CD4-positive, alpha-beta T cell treated with Interleukin-17A for 1 hour (primary cell): Measurements from ENCODE around the gene TMEM223.
"Not testable (repeated sequence)": the region's sequence is repeated elsewhere in the genome, so short reads cannot be mapped to it uniquely, and the experiment has no call there.

Experiments
- DNase-seq: peaks from one replicate; pipeline ENCODE4 v3.0.0-alpha.2; 2020

The TMEM223 gene

DNA sequence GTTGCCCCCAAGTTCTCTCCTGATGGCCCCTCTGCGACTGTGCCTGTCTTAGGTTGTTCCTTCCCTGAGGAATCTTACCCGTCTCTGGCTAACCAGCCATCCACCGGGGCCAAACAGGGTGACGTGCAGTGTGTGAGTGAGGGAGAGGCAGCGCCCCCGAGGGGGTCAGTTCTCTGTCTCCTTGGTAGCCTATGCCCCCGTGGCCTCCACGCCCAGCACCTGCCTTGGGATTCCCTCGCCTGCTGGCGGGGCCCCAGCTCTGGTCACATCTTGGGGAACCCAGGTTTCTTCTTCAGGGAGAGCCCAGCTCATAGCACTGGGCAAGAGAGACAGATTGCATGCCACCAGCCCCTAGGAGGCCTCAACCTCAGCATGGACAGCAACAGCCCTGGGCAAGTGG is 7.7 kb upstream of the TMEM223 start:
- no peak for DNase-seq

DNA sequence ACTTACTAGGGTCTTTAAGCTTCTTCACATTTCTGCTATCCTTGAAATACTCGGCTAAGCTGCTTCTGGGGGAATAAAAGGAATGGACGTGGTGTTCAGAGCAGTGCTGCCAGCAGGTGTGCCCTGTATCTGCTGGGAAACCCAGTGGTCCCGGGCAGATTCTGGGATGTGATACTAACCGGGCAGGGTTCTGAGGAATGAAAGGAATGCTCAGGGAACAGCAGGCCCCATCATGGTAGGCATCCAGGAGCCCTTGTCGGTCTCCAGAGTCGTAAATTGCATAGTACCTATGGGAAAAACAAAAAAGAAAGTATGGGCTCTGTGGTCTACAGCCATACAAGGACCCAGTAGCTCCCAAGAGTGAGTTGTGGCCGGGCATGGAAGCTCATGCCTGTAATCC is 4.5 kb upstream of the TMEM223 start:
- no peak for DNase-seq

DNA sequence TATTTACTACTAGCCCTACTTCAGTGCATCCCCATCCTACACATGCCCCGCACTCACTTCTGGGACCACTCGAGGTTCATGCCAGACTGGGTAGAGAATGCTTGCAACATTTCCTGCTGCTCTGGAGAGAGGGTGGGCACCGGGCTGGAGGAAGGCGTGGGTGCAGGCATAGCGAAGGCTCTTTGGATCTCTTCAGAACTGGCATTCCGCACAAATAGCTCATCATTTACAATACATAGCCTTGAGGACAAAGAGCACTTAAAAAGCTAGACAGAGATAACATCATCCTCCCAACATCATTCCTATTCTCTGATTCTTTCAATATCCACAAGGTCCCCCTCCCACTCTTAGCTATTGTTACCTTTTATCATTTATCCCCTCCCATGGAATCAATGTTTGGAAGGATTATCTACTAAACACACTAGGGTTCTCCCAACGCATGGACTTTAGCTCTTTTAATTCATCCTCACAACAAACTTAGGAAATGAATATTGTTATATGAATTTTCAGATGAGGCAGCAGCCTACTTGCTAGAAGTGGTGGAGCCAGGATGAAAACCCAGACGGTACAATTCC is 2.5 kb upstream of the TMEM223 start:
- DNase-seq: no peak

DNA sequence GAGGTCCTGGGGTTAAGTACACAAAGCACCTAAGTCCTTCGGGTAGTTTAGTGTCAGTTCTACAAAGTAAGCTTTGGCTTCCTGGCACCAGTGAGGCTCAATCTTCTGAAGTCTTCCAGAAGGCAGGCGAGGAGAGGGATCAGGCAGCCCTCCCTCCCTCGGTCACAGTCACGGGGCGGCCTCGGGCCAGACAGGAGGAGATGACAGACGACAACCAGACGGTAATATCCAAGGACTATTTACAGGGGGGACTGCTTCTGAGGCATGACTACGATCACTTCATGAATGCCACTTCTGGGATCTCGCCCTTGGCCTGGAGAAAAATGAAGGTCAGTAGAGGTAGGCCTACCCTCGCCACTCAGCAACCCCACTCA is 383 bp upstream of the TMEM223 start:
- DNase-seq: no peak

DNA sequence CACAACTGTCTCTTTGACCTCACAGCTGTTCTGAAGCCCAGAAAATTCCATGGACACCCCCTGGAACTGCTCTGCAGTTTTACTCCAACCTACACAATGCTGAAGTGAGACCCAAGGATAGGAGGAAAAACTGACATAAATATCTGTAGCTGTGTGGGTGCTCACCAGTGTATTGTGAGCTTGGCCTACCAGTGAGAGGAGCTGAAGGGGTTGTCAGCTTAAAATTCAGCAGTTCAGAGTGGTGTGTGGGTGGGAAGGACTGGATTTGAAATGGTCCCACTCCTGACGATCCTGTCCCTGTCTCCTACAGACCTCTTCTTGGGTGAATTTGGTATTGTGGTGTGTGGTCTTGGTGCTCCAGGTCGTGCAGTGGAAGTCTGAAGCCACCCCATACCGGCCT is 2.2 kb downstream of the TMEM223 start:
- no peak for DNase-seq

DNA sequence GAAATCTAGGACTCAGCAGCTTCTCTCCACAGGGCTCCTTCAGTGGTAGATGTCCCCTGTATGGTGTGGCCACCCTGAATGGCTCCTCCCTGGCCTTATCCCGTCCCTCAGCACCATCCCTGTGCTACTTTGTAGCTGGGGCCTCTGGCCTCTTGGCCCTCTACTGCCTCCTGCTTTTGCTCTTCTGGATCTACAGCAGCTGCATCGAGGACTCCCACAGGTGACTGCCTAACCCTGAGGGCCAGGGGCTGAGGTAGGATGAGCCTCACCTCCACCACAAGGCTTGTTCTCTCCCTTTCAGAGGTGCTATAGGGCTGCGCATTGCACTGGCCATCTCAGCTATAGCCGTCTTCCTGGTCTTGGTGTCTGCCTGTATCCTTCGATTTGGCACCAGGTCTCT is 2.8 kb downstream of the TMEM223 start:
- no peak for DNase-seq

DNA sequence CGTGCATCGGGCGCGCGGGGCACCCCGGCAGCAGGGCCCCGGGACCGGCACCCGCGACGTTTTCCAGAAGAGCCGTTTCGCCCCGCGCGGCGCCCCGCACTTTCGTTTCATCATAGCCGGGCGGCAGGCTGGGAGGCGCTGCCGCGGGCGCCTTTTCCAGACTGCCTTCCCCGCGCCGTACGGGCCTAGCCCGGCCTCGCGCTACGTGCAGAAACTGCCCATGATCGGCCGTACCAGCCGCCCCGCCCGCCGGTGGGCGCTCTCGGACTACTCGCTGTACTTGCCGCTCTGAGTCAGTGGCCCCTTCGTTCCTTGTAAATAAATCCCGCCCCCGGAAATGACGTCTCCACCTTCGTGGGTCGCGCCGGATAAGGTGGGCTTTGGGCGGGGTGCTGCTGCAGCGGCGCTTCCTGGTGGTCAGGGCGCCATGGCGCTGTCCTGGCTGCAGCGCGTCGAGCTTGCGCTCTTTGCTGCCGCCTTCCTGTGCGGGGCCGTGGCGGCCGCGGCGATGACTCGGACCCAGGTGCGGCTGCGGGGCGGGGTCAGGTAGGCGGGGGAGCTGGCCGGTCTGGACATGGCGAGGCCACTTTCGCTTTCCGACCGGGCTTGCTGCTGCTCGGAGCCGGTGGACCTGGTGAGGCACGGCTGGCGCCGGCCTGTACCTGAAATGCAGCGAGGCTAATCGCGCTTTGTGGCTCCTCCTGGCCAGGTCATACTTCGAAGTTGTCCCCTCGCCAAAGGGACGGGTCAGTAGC is 4.6 kb downstream of the TMEM223 start, which contains the start of gene TMEM179B:
TMEM179B (plus strand) TSS at position 398 of the 755 bp plus-strand sequence; CDS start at position 428, 30 bp downstream.
- peak; percentile 98 for DNase-seq

DNA sequence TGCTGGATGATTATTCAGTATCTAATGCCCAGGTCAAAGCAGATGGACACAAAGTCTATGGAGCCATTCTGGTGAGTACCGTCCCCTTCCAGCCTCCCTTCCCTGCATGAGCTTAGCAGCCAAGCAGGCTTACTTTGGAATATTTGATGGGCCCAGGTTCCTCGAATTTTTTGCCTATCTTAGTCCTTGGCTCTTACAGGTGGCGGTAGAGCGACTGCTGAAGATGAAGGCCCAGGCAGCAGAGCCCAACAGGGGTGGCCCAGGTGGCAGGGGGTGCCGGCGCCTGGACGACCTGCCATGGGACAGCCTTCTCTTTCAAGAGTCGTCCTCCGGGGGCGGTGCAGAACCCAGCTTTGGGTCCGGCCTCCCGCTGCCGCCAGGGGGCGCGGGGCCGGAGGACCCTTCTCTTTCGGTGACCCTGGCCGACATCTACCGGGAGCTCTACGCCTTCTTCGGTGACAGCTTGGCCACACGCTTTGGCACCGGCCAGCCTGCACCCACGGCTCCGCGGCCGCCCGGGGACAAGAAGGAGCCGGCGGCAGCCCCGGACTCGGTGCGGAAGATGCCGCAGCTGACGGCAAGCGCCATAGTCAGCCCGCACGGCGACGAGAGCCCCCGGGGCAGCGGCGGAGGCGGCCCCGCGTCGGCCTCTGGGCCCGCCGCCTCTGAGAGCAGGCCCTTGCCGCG is 5.3 kb downstream of the TMEM223 start:
- peak; percentile 89 for DNase-seq

DNA sequence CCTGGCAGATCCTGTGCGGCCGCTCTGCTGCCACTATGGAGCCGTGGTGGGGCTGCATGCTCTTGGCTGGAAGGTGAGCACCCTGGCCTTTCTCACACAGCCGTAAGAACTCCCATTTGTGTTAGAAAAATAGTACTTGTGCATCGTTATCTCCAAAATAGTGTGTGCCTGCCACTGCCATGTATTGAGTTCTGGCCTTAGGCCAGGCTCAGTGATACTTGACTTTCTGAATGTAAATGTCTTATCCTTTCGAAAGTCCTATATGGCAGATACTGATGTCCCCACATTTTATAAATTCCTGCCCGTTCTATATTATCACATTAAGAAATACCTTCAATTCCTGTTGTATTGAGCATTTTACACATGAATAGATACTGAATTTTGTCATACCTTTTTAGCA is 9.1 kb downstream of the TMEM223 start:
- no peak for DNase-seq

DNA sequence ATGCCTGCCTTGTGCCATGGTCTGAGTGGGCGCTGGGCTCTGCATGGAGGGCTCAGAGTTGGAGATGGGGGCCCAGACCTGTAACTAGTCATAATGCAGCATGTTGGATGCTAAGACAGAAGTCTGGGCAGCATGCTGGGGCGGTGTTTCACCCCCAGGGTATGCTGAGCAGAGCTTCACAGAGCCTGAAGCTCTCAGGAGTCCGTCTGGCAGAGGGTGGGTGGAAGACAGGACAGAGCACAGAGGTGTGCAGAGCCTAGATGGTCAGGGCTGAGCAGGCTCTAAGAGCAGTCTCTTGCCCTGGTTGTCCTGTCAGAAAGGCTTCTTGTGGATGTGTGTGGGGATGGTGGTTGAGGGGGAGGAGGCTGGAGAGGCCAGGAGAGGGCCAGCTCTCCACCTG is 13.4 kb downstream of the TMEM223 start:
- DNase-seq: no peak

DNA sequence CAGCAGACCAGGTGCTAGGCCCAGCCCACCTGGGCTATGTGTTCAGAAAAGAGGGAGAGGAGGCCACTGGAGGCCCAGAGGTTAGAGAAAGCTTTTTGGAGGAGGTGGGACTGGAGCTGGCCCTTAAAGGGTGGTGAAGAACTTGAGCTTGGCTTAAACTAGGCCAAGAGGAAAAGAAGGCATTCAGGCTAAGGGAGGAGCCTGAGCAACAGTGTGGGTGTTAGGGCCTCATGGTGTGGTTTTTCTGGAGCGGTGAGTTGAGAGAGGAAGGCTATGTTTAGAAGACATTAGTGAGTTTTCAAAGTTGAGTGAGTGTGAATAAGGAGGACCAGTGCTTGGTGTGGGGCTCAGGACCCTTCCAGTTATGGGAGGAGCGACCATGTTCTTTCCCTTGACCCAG is 14.4 kb downstream of the TMEM223 start:
- no peak for DNase-seq

DNA sequence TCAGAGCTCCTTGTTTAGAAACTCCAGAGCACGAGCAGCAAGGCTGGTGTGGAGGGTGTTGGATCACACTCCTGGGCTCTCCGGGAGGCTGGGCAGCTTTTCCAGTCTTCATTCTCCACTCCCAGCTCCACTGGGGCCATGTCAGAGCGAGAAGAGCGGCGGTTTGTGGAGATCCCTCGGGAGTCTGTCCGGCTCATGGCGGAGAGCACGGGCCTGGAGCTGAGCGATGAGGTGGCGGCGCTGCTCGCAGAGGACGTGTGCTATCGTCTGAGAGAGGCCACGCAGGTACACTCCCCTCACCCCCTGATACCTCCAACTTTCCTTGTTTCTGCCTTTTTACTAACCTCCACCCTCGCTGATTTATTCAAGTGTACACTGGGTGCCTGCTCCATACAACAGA is 16.2 kb downstream of the TMEM223 start:
- no peak for DNase-seq

DNA sequence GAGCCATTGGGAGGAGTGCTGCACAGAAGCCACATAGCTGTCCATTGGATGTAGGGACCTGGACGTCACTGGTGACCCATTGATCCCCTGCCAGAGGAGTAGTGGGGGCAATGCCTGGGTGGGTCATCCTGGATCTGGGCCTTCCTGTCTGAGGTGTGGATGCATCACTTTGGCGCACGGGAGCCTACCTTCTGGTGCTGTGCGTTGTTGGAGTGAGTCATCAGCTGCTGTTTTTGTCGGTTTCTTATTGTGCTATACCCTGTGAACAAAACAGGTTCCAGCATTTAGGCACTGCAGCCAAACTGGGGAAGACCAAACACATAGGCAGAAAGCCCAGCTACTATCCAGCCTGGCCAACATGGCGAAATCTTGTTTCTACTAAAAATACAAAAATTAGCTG is 17.4 kb downstream of the TMEM223 start:
- DNase-seq: no peak

DNA sequence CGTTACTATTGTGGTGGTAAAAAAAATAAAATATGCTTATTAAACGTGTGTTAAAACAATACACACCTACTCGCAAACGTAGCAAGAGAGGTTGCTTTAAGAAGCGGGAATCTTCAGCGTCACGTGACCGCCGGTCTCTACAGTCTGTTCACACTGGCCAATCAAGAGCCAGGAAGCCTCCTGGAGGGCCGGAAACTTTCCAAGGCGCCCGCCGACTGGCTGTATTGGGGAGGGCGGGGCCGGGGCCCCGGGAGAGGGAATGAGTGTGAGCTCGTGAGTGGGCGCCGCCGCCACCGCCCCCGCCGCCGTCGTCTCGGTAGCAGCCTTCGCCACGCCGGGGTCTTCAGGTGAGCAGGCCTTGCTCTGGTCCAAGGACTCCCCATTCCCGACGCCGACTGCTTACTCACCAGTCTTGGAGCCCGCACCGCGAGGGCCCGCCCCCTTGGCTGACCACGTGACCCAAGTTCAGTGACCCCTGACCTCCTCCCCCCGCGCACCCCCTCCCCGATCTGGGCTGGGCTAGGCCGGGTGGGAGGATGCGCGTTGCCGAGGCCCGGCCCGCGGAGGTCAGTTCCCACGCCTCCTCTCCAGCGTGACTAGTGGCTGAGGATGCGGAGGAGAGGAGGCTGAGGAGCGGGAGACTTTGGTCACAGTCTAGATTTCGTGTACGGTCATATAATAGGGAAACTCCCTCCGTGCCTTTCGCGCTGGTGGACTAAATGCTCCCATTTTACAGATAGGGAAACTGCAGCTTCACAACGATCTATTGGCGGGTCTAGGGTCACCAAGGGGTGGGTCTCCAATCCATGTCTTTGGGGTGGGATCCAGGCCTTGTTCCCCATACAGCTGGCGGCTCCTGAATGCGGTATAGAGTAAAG is 20.4 kb downstream of the TMEM223 start, which contains the start of gene TAF6L:
TAF6L (plus strand) TSS at position 253 of the 878 bp plus-strand sequence. CDS start 4,388 bp downstream, outside the sequence.
- DNase-seq: peak; percentile 93

DNA sequence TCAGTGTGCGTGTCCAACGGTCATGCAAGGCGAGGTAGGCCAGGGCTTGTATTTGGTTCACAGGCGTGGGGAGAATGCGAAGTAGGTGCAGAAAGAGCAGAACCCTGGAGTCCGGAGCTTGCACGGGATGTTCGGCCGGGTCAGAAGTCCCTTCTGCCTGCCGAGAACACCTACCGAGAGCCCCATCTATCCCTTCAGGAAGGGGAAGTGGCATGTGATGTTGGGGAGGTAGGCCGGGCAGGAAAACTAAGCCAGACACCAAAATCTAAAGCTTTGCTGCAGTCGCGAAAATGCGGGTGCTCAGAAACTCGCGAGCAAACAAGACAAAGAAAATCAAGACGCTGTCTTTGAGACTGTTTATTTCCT is 21.0 kb downstream of the TMEM223 start:
- no peak for DNase-seq

DNA sequence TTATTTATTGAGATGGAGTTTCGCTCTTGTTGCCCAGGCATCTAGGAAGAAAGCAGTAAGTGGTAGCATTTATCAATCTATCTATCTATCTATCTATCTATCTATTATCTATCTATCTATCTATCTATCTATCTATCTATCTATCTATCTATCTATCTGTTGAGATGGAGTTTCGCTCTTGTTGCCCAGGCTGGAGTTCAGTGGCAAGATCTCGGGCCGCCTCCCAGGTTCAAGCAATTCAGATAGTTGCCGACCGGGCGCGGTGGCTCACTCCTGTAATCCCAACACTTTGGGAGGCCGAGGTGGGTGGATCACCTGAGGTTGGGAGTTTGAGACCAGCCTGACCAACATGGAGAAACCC is 31.0 kb downstream of the TMEM223 start:
- DNase-seq: not testable (repeated sequence)

DNA sequence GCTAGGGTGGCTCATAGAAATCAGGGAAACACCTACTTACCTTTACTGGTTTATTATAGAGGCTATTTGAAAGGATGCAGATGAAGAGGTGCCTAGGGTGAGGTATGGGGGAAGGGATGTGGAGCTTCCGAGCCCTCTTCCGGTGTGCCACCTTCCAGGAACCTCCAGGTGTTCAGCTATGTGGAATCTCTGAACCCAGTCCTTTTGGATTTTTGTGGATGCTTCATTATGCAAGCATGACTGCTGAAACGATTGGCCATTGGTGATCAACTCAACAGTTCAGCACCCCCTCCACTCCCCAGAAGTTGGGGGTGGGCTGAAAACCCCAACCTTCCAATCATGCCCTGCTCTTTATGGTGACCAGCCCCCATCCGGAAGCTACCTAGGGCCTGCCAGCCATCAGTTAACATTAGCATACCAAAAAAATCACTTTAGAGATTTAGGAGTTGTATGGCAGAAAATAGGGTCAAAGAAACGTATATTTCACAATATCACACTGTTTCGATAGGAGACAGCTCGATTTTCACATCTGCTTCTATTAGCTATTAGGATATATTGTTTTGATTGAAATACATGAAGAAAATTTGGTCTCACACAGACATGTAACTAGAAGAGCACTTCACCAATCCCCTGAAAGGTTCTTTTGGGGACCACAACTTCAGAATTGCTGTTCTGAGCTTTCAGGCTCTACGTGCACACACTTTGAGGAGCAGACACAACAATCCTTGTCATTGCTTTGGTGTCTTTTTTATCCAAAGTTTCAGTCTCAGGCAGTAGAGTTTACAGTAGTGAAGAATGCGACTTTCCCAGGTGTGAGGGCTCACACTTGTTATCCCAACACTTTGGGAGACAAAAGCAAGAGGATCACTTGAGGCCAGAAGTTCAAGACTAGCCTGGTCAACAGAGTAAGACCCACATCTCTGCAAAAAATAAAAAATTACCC is 33.7 kb downstream of the TMEM223 start:
- DNase-seq: no peak

DNA sequence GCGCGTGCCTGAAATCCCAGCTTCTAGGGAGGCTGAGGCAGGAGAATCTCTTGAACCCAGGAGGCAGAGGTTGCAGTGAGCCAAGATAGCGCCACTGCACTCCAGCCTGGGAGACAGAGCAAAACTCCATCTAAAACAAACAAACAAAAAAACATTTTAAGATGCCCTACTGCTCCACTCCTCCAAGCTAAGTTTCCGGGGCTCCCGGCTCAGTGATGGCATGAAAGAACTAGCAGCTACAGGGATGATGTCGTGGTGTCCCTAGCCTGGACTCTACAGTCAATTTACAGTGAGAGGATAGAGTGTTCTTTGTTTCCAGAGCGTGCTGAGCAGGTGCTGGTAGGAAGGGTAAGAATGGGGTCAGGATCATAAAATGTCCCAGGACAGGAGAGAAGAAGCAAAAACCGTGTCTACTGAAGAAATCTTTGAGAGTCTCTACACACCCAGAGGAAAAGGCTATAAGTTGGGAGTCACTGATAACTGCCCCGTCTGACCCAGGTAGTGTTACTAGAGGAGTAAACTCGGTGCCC is 36.7 kb downstream of the TMEM223 start:
- no peak for DNase-seq

DNA sequence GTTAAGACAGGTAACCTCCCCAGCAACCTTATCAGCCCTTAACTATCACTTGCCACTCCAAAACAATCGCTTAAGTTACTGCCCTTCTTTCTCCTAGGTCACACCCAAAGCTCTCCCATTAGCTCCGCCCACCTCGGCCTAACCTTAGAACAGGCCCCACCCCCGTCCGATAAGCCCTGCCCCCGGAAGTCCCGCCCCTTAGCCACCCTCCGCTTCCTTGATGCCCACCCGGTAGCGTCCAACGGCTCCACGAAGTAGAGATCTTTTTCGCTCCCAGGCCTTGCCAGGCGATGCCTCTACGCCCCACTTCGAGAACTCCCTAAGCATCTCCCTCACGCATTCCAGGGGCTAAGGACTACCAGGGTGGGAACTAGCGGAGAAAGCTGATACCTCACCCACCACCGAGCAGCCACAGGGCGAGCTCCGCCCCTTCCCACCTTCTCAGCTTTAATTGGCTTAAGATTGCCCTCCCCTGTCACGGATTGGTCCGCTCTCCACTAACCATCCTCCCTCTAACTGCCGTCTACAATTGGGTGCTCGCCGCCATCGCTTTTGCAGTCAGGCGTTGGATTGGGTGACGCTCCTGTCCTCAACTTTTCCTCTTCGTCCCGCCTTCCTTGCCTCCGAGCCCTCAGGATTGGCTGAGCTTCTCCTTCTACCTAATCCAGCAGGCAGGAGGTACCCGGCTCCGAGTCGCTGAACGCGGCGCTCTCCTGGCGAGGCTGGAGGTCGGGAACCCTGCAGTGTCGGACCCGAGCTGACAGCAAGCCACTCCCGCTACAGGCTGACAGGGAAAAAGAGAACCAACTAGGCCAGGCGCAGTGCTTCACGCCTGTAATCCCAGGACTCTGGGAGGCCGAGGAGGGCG is 37.8 kb downstream of the TMEM223 start, which contains the start of gene ZBTB3:
ZBTB3 (minus strand) TSS at position 425 of the 868 bp plus-strand sequence. CDS start 496 bp downstream, outside the sequence.
- peak; percentile 99 for DNase-seq

DNA sequence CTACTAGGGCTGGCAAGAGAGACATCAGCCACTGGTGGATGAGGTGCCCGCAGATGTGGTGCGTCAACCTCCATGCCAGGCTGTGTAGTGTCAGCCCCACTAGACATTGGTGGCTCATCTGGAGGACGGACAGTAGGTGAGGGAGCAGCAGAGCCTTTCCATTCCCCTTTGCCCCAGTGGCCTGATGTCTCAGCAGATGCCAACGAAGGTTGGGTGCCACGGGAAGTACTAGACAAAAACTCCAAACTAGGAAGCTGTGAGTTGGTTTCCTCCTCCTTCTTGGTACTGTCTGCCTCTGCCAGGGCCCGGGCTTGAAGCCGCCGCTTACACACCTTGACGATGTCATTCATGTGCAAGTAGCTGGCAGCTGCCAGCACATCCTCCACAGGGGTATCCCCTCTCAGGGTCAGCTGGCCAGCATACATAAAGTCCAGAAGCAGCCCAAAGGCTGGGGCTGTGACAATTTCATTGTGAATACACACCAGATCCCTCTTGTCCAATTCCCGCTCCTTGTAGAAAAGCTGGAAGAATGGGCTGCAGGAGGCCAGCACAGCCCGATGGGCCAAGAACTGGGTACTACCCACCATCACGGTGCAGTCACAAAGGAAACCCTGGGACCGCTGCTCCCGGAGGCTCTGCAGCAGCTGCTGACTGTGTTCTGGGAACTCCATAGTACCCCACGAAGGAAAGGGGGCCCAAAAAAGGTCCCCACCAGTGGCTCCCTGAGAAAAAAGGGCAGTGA is 38.6 kb downstream of the TMEM223 start:
- DNase-seq: no peak
